PC-9 (cell line): ENCODE measurements around the gene TMEM131L. TPM values are rescaled to one million over a fixed set of nuclear protein-coding genes. Genes with fewer than 3 reads are reported as not detected.

Source experiments
- BruUV-seq: library from RNA; stranded (reverse); fragments of 400-500 nt; replicated peaks from 2 replicates; lab custom pipeline; 2021; lab: Mats Ljungman, UMichigan
- CTCF ChIA-PET: fragments of 300-600 bp; sonication (Branson Sonifier 250); formaldehyde crosslinking; loops from one replicate; lab custom pipeline; 2022; ENCODE audit warnings: antibody characterized with exemption; lab: Charles Lee
- POLR2A ChIA-PET: fragments of 300-600 bp; sonication (Branson Sonifier 250); formaldehyde crosslinking; loops from one replicate; lab custom pipeline; 2022; ENCODE audit warnings: antibody characterized with exemption; ENCODE audit not compliant: unreplicated experiment; lab: Charles Lee
- DNase-seq, 2 experiments: peaks; one replicate each; pipeline versions ENCODE4 v3.0.0 to v3.0.0-alpha.2; 2015 to 2022; ENCODE audit warnings: mixed read lengths in 1 of 2
- H2AFZ ChIP-seq: fragments of 200-600 bp; sonication (generic); 2 replicates; pipeline ENCODE4 v1.8.1; 2017; ENCODE audit warnings: antibody characterized with exemption
- H3F3A ChIP-seq: fragments of 200-600 bp; sonication (generic); 2 replicates; pipeline ENCODE4 v1.8.1; 2017; ENCODE audit warnings: antibody characterized with exemption, mild to moderate bottlenecking, low read depth; ENCODE audit not compliant: insufficient read depth
- H3K27ac ChIP-seq: fragments of 200-600 bp; sonication (generic); 2 replicates; pipeline ENCODE4 v1.6.1; 2016; ENCODE audit warnings: mixed run types
- H3K27me3 ChIP-seq: fragments of 200-600 bp; sonication (generic); 2 replicates; pipeline ENCODE4 v1.6.1; 2016; ENCODE audit warnings: low read depth, mixed run types; ENCODE audit not compliant: insufficient read depth
- H3K36me3 ChIP-seq: fragments of 200-600 bp; sonication (generic); 2 replicates; pipeline ENCODE4 v1.6.1; 2016; ENCODE audit warnings: low read depth, mixed run types
- H3K4me1 ChIP-seq: fragments of 200-600 bp; sonication (generic); replicated peaks from 2 replicates; pipeline ENCODE4 v1.6.1; 2016; ENCODE audit warnings: mixed run types; ENCODE audit not compliant: insufficient read depth
- H3K4me2 ChIP-seq: fragments of 200-600 bp; sonication (generic); 2 replicates; pipeline ENCODE4 v1.6.1; 2017; ENCODE audit warnings: mixed run types
- H3K4me3 ChIP-seq: fragments of 200-600 bp; sonication (generic); 2 replicates; pipeline ENCODE4 v1.6.1; 2016; ENCODE audit warnings: mixed run types
- H3K79me2 ChIP-seq: fragments of 200-600 bp; sonication (generic); 2 replicates; pipeline ENCODE4 v1.6.1; 2017; ENCODE audit warnings: low read depth, mixed run types
- H3K9me2 ChIP-seq: fragments of 200-600 bp; sonication (generic); 2 replicates; pipeline ENCODE4 v1.8.1; 2017; ENCODE audit warnings: mild to moderate bottlenecking; ENCODE audit not compliant: insufficient read depth
- H3K9me3 ChIP-seq: fragments of 200-600 bp; sonication (generic); 2 replicates; pipeline ENCODE4 v1.8.1; 2016; ENCODE audit warnings: low read depth; ENCODE audit not compliant: insufficient read depth
- H4K20me1 ChIP-seq: fragments of 200-600 bp; sonication (generic); 2 replicates; pipeline ENCODE4 v1.8.1; 2017; ENCODE audit not compliant: insufficient read depth
- EZH2 ChIP-seq: fragments of 200-600 bp; sonication (generic); IDR thresholded peaks from 2 replicates; pipeline ENCODE4 v1.8.0; 2017; ENCODE audit warnings: antibody characterized with exemption, low read depth
- intact Hi-C: fragments of 100-400 bp; cut with micrococcal nuclease; formaldehyde crosslinking; loops from one replicate; pipeline ENCODE4 v1.10.0; 2022; ENCODE audit not compliant: unreplicated experiment
- total RNA-seq: library from RNA; stranded (reverse); gene quantifications from 2 replicates; pipeline ENCODE4 v1.2.3, GENCODE V29; 2021
- TF ChIP-seq, protein P1 (sequence below): fragments of 200-600 bp; sonication (generic); conservative IDR thresholded peaks from 2 replicates; pipeline ENCODE4 v1.6.1; 2017; ENCODE audit warnings: mixed run types, antibody characterized with exemption, mild to moderate bottlenecking, moderate library complexity

TMEM131L gene
- total RNA-seq, 1 experiment from 2014 or later: 3.8 TPM

DNA sequence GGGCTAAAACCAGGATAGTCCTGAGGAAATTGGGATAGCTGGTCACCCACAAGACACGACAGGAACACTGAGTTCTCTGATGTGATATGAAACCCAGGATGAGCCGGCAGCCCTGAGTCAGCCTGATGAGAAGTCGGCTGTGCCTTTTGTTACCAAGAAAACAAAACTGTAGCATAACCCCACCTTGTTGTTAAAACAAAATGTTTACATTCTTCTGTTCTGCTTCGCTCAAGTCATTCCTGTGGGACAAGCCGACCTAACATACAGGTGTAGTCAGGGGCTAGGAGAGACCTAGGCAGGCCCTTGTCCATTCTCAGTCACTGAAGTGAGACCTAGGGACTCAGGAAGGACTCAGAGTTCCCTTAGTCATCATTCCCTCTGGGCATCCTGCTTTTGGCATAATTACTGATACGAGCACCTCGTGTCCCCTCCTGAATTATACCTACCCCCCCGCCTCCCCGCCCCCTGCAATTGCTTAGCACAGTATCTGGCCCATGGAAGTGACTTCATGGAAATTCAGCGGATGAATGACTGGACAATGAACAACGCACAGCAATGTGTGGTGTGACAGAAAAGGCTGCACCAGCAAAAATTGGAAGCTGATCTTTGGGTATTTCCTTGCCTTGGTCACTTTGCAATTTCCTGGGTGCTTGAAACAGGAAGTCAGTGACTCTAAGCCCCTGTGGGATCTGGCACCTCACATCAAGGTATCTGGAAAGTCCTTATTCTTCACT, 186.1 kb downstream of the TMEM131L start:
- Histone ChIP-seq H3K36me3 (no peaks in the 10 kb centered on the region), H3K9me3 (no peaks in the 10 kb centered on the region), H3K4me2 (peak overlapping the region; percentile 63), H3K4me1 (peaks cover 19% of the 10 kb centered on the region), H3K79me2 (no peaks in the 10 kb centered on the region), H3K4me3 (peak overlapping the region; percentile 16; the same call in 1 of the 2 replicates), H4K20me1 (no peaks in the 10 kb centered on the region), H3K27me3 (no peaks in the 10 kb centered on the region), H3K27ac (peak overlapping the region; percentile 73), H2AFZ (peak overlapping the region; percentile 39), H3F3A (peaks cover 5% of the 10 kb centered on the region; the same call in 1 of the 2 replicates), H3K9me2 (no peaks in the 10 kb centered on the region)
- BruUV-seq: no TSS peak
- TF ChIP-seq EZH2: no peak
- TF ChIP-seq, protein P1, sequence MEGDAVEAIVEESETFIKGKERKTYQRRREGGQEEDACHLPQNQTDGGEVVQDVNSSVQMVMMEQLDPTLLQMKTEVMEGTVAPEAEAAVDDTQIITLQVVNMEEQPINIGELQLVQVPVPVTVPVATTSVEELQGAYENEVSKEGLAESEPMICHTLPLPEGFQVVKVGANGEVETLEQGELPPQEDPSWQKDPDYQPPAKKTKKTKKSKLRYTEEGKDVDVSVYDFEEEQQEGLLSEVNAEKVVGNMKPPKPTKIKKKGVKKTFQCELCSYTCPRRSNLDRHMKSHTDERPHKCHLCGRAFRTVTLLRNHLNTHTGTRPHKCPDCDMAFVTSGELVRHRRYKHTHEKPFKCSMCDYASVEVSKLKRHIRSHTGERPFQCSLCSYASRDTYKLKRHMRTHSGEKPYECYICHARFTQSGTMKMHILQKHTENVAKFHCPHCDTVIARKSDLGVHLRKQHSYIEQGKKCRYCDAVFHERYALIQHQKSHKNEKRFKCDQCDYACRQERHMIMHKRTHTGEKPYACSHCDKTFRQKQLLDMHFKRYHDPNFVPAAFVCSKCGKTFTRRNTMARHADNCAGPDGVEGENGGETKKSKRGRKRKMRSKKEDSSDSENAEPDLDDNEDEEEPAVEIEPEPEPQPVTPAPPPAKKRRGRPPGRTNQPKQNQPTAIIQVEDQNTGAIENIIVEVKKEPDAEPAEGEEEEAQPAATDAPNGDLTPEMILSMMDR: no peak
- intact Hi-C loops: no loop called here
- peak; percentile 17 to 60 for DNase-seq
- CTCF ChIA-PET: no interaction called here
- POLR2A ChIA-PET: no interaction called here

DNA sequence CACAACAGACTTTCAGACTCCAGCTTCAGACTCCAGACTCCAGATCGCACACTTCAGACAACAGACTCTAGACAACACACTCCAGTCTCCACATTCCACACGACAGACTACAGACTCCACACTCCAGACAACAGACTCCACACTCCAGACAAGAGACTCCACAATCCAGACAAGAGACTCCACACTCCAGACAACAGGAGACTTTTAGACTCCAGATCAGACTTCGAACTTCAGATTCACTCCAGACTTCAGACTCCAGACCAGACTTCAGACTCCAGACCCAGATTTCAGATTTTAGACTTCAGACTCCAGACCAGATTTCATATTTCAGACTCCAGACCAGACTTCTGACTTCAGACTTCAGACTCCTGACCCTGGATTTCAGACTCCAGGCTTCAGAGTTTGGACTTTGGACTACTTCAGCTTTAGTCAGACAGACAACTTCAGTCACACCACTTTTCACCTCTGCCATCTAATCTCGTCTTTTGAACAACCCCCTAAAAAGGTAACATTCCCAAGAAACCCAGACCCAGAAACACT, 188.9 kb downstream of the TMEM131L start:
- no peaks in the 10 kb centered on the region for H3K9me2 ChIP-seq
- H3K27ac ChIP-seq: no peak overlapping the region
- no peak for DNase-seq
- no peaks in the 10 kb centered on the region for H3K36me3 ChIP-seq
- peaks cover 19% of the 10 kb centered on the region for H3K4me1 ChIP-seq
- H3K4me2 ChIP-seq: no peak overlapping the region
- H2AFZ ChIP-seq: no peak overlapping the region
- H3K4me3 ChIP-seq: no peak overlapping the region
- H4K20me1 ChIP-seq: no peaks in the 10 kb centered on the region
- peaks cover 5% of the 10 kb centered on the region; the same call in 1 of the 2 replicates for H3F3A ChIP-seq
- TF ChIP-seq EZH2: no peak
- TF ChIP-seq, protein P1: no peak
- no TSS peak for BruUV-seq
- H3K79me2 ChIP-seq: no peaks in the 10 kb centered on the region
- no peaks in the 10 kb centered on the region for H3K9me3 ChIP-seq
- CTCF ChIA-PET: no interaction called here
- intact Hi-C loops: no loop called here
- POLR2A ChIA-PET: no interaction called here
- H3K27me3 ChIP-seq: no peaks in the 10 kb centered on the region

DNA sequence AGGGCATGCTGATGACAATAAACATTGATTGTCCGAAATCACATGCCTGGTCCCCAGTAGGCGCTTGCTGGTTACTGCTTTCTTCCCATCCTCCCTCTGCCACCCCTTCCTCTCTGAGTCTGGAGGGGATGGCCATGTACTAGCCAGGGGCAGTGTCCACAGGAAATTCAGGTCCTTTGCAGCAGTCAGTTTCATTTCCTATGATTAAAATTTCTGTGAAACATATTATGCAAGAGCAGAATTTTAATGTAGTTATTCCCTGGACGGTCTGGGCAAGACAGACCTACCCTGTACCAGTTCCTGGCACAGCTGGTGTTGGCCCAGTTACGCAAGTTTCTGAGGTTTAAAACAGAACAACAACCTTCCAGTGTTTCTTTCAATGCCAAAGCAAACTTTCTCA, 189.8 kb downstream of the TMEM131L start:
- Histone ChIP-seq H3F3A (peaks cover 5% of the 10 kb centered on the region; the same call in 1 of the 2 replicates), H2AFZ (no peak overlapping the region), H3K9me3 (no peaks in the 10 kb centered on the region), H4K20me1 (no peaks in the 10 kb centered on the region), H3K36me3 (no peaks in the 10 kb centered on the region), H3K4me1 (peaks cover 19% of the 10 kb centered on the region), H3K79me2 (no peaks in the 10 kb centered on the region), H3K9me2 (no peaks in the 10 kb centered on the region), H3K27me3 (no peaks in the 10 kb centered on the region), H3K27ac (no peak overlapping the region), H3K4me3 (no peak overlapping the region), H3K4me2 (no peak overlapping the region)
- BruUV-seq: no TSS peak
- CTCF ChIA-PET: no interaction called here
- TF ChIP-seq, protein P1: no peak
- TF ChIP-seq EZH2: no peak
- intact Hi-C loops: no loop called here
- DNase-seq: no peak
- POLR2A ChIA-PET: no interaction called here
